Upper lobe of left lung (tissue), 6 donors: ENCODE data around the gene ADAMTS14. TPM values are rescaled to one million over a fixed set of nuclear protein-coding genes. Genes with fewer than 3 reads are reported as not detected.

Source experiments
- ATAC-seq, 2 donors: fragments of 200-7000 bp; cut with Tn5 transposase; one replicate each; pipeline ENCODE4 v1.9.1; 2022; ENCODE audit warnings: mild to moderate bottlenecking in 2 of 2, moderate library complexity in 2 of 2; ENCODE audit not compliant: low FRiP score in 2 of 2
- DNase-seq, 2 donors: peaks; one replicate each; pipeline ENCODE4 v3.0.0-alpha.2; 2019 to 2020
- H3K27ac ChIP-seq, 4 donors: fragments of 200-600 bp; sonication (generic); one replicate each; pipeline ENCODE4 v1.5.1; 2016 to 2019
- H3K27me3 ChIP-seq, 4 donors: fragments of 200-600 bp; sonication (generic); one replicate each; pipeline ENCODE4 v1.5.1; 2017 to 2019
- H3K36me3 ChIP-seq, 4 donors: fragments of 200-600 bp; sonication (generic); one replicate each; pipeline ENCODE4 v1.5.1; 2016 to 2019
- H3K4me1 ChIP-seq, 4 donors: fragments of 200-600 bp; sonication (generic); one replicate each; pipeline ENCODE4 v1.5.1; 2018 to 2019
- H3K4me3 ChIP-seq, 4 donors: fragments of 200-600 bp; sonication (generic); one replicate each; pipeline ENCODE4 v1.5.1; 2017 to 2019; ENCODE audit warnings: mild to moderate bottlenecking in 2 of 4, moderate library complexity in 1 of 4
- H3K9me3 ChIP-seq, 4 donors: fragments of 200-600 bp; sonication (generic); one replicate each; pipeline ENCODE4 v1.5.1; 2018 to 2019
- EP300 ChIP-seq, 4 donors: sonication (generic); formaldehyde crosslinking; IDR thresholded peaks; one replicate each; pipeline ENCODE4 v1.5.1; 2017; ENCODE audit warnings: antibody characterized with exemption in 4 of 4, control low read depth in 2 of 4
- POLR2A ChIP-seq, 4 donors: fragments of 450-650 bp; IDR thresholded peaks; one replicate each; pipeline ENCODE4 v1.5.1; 2016 to 2017; ENCODE audit warnings: antibody characterized with exemption in 4 of 4, mild to moderate bottlenecking in 2 of 4
- POLR2AphosphoS5 ChIP-seq, 2 donors: sonication (generic); formaldehyde crosslinking; IDR thresholded peaks; one replicate each; pipeline ENCODE4 v1.5.1; 2017; ENCODE audit warnings: antibody characterized with exemption in 2 of 2
- WGBS, 2 donors: methylation state at CpG; one replicate each; pipeline ENCODE4 v1.1.5; 2017 to 2018; 5-methylcytosine and 5-hydroxymethylcytosine counted together
- total RNA-seq, 6 donors: library from RNA; depleted of rRNA in 4 of 6; stranded (reverse); fragments of >200 nt in 4 of 6; gene quantifications; one replicate each; pipeline versions ENCODE4 v1.1.0 to v1.2.1, GENCODE V29; 2016 to 2021
- TF ChIP-seq, protein P1 (sequence below), 6 experiments: fragments of 450-650 bp in 4 of 6; fragments of 200-600 bp in 2 of 6; sonication (generic) in 2 of 6; IDR thresholded peaks; one replicate each; pipeline ENCODE4 v1.5.1; 2016 to 2019; ENCODE audit warnings: antibody characterized with exemption in 6 of 6
- donor health status: DM: no; HTN: no; CAD: no; lungs with moderate emphysema.
- donor health status: DM: no; HTN: yes; CAD: no; lungs with severe emphysema.

Gene ADAMTS14
- total RNA-seq, 6 donors from 2014 or later = 0.15 to 3.1 (median 0.45) TPM

GRCh38 chr10:70658582-70659136, 13.6 kb upstream of the ADAMTS14 start:
- DNase-seq (no peak), ATAC-seq (no peak)
- Histone ChIP-seq H3K27me3 (no peaks in the 10 kb centered on the region), H3K27ac (no peak overlapping the region), H3K4me3 (no peak overlapping the region), H3K9me3 (peaks cover 0 to 7% (median 0%) of the 10 kb centered on the region in 4 donors), H3K4me1 (peaks cover 0 to 3% (median 0%) of the 10 kb centered on the region in 4 donors), H3K36me3 (no peaks in the 10 kb centered on the region)
- TF ChIP-seq, protein P1, sequence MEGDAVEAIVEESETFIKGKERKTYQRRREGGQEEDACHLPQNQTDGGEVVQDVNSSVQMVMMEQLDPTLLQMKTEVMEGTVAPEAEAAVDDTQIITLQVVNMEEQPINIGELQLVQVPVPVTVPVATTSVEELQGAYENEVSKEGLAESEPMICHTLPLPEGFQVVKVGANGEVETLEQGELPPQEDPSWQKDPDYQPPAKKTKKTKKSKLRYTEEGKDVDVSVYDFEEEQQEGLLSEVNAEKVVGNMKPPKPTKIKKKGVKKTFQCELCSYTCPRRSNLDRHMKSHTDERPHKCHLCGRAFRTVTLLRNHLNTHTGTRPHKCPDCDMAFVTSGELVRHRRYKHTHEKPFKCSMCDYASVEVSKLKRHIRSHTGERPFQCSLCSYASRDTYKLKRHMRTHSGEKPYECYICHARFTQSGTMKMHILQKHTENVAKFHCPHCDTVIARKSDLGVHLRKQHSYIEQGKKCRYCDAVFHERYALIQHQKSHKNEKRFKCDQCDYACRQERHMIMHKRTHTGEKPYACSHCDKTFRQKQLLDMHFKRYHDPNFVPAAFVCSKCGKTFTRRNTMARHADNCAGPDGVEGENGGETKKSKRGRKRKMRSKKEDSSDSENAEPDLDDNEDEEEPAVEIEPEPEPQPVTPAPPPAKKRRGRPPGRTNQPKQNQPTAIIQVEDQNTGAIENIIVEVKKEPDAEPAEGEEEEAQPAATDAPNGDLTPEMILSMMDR (IDR thresholded peaks at IDR 0.05) = no peak
- no peak for TF ChIP-seq POLR2A (IDR thresholded peaks at IDR 0.05)
- no peak for TF ChIP-seq POLR2AphosphoS5 (IDR thresholded peaks at IDR 0.05)
- TF ChIP-seq EP300 (IDR thresholded peaks at IDR 0.05) = no peak
- WGBS, 2 donors = 77 to 90% methylated on average over 1 of the region's 1 CpG

DNA sequence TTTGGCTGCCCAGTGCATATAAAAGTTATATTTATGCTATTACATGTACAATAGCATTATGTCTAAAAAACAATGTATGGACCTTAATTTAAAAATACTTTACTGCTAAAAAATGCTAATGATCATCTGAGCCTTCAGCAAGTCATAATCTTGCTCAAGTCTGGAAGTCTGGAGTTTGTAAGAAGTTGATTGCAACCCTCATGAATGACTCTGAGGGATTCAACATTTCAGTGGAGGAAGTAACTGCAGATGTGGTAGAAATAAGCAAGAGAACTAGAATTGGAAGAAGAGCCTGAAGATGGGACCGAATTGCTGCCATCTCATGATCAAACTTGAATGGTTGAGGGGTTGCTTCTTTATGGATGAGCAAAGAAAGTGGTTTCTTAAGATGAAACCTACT, 13.0 kb upstream of the ADAMTS14 start:
- WGBS, 2 donors = 79 to 86% methylated on average over 1 of the region's 1 CpG
- Histone ChIP-seq H3K4me1 (peaks cover 0 to 3% (median 1%) of the 10 kb centered on the region in 4 donors), H3K4me3 (no peak overlapping the region), H3K9me3 (peaks cover 0 to 7% (median 0%) of the 10 kb centered on the region in 4 donors), H3K36me3 (no peaks in the 10 kb centered on the region), H3K27me3 (no peaks in the 10 kb centered on the region), H3K27ac (no peak overlapping the region)
- DNase-seq (no peak), ATAC-seq (no peak)
- no peak for TF ChIP-seq POLR2A (IDR thresholded peaks at IDR 0.05)
- TF ChIP-seq EP300 (IDR thresholded peaks at IDR 0.05) = no peak
- TF ChIP-seq, protein P1 (IDR thresholded peaks at IDR 0.05) = no peak
- TF ChIP-seq POLR2AphosphoS5 (IDR thresholded peaks at IDR 0.05) = no peak

DNA sequence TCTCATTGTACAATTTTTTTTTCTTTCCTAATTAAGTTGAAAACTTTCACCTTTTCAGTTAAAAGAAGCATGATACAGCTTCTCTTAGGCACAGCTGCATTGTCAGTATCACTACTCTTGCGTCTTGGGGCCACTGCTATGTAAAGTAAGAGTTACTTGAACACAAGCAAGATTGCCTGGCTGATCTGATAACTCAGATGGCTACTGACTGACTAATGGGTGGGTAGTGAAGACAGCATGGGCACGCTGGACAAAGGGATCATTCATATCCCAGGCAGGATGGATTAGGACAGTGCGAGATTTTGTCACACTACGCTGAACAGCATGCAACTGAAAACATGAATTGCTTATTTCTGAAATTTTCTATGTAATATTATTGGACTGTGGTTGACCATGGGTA, 11.6 kb upstream of the ADAMTS14 start:
- ATAC-seq = no peak
- Histone ChIP-seq H3K36me3 (no peaks in the 10 kb centered on the region), H3K27ac (no peak overlapping the region), H3K9me3 (peaks cover 0 to 7% (median 0%) of the 10 kb centered on the region in 4 donors), H3K4me1 (peaks cover 0 to 3% (median 1%) of the 10 kb centered on the region in 4 donors), H3K4me3 (no peak overlapping the region), H3K27me3 (no peaks in the 10 kb centered on the region)
- TF ChIP-seq POLR2A (IDR thresholded peaks at IDR 0.05) (no peak), EP300 (IDR thresholded peaks at IDR 0.05) (no peak), POLR2AphosphoS5 (IDR thresholded peaks at IDR 0.05) (no peak)
- TF ChIP-seq, protein P1 (IDR thresholded peaks at IDR 0.05) = no peak
- DNase-seq = peak in 1 of 2 donors; percentile 0
- WGBS, 2 donors = 87 to 94% methylated on average over 4 of the region's 4 CpGs

GRCh38 chr10:70661623-70662361, 10.5 kb upstream of the ADAMTS14 start:
- Histone ChIP-seq H3K9me3 (peaks cover 0 to 7% (median 0%) of the 10 kb centered on the region in 4 donors), H3K4me1 (peaks cover 0 to 3% (median 1%) of the 10 kb centered on the region in 4 donors), H3K36me3 (no peaks in the 10 kb centered on the region), H3K4me3 (no peak overlapping the region), H3K27ac (no peak overlapping the region), H3K27me3 (no peaks in the 10 kb centered on the region)
- ATAC-seq (no peak), DNase-seq (peak in 1 of 2 donors; percentile 6)
- WGBS, 2 donors = 58 to 69% methylated on average over 8 to 11 of the region's 11 CpGs
- TF ChIP-seq, protein P1 (IDR thresholded peaks at IDR 0.05) = no peak
- TF ChIP-seq EP300 (IDR thresholded peaks at IDR 0.05) = no peak
- TF ChIP-seq POLR2A (IDR thresholded peaks at IDR 0.05) = no peak
- no peak for TF ChIP-seq POLR2AphosphoS5 (IDR thresholded peaks at IDR 0.05)
